Activated CD4-positive, alpha-beta T cell treated with anti-CD3 and anti-CD28 coated beads for 4 hours (primary cell): Measurements from ENCODE around the gene NRAP.

Experiments used
- DNase-seq, 2 donors: peaks; one replicate each; pipeline ENCODE4 v3.0.0-alpha.2; 2020

Gene NRAP

DNA sequence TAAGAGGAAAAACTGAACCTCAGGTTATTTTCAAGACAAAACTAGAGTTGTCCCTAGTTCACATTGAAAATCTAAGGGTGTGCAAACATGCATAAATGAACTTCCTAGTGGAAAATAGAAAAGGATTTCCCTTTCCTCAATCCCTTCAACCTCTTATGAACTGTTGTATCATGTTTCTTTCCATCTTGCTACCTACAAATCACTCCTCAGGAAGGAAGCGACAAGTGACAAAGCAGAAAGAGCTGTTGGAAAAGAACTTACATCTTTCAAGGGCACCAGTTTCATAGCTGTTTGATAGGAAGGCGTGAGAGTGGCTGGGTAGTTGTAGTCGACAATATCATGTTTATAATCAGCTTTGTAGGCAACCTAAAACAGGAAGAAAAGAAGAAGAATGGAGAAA, 23.9 kb downstream of the NRAP start:
- no peak for DNase-seq

DNA sequence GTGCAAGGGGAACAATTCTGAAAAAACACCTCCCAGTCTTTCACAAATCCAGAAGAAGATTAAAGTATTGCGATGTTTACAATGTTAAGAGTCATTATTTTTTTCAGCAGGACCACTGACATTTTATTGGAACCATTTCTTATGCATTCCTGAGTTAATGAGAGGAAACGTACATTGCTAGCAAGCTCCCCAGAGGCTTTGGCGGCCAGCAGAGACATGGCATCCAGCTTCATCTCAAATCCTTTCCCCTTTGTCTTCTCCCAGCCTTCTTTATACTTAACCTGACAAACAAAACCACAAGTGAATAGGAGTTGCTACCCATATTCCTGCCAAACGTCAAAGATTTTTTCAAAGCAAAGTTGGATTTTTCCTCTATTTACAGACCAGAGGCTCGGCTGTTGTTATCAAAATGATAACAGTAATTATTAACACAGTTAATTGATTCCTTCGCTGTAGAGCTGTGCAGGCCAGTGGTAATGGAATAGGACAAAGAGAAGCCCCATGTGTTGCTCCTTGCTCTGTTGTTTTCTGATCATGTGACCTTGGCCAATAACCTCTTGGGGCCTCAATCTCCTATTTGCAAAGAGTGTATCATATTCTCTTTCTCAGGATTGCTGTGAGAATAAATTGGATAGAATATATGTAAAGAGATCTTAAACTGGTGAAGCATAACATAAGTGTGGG, 32.0 kb downstream of the NRAP start:
- no peak for DNase-seq

DNA sequence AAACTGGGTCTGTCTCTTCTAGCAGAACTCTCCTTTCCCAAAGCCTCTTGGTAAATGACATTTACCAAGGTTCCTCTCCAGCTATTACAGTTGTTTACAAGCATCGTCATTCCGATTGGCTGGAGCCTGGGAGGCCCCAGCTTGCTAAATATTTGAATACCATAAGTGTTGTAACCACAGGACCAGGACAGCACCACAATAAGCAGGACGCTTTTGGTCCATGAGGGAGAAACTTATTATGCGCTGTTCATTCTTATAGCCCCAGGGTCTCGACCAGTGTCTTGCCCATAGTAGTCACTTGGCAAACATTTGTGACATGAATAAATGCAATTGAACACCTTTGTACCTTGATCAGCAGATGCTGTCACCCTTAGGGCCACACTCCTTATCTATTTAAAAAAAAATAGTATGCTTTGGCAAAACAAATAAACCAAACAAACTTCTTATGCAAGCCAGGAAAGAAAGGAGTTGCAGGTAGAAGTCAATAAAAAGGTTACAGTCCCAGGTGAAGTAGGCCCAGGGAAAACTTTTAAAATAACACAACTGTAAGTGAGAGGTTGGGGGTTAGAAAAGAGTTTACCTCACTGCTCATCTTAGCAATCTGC, 32.8 kb downstream of the NRAP start:
- no peak for DNase-seq

DNA sequence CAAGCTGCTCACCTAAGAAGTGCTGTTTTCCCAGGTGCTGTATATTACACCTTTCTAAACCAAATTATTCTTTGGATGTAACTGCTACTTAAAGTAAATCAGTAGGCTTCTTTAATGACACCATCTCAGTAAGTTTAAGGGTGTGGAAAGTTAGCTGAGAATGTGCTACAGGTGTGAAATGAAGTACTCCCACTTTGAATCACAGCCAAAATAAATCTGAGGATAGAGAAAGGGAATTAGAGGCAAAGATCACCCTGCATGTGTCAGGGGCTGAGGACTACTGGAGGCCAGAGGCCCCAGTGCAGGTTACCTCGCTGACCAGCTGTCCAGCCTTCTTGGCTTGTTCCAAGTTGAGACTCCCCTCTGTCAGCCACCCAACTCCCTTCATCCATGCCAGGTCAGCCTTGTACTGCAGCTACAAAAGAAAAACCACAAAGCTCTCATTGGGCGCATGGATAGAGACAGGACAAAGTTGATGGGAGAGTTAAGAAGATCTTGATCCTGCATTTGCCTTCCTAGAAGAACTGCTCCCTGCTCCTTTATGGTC, 35.2 kb downstream of the NRAP start:
- no peak for DNase-seq

DNA sequence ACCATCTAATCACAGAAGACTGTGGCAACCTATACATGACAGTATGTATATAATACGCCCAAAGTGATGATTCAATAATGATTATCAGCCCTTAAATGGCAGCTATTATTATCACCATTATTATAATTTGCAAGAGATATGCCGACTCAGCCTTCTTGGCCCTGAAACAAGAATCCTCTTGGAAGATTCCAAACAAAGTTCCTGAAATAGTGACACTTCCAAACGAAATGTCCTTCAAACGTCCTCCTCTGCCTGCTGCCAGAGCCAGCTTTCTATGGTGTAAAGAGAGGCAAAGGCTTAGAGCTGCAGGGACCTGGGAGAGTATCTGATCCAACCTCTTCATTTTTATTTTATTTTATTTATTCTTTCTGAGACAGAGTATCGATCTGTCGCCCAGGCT, 36.0 kb downstream of the NRAP start:
- no peak for DNase-seq

DNA sequence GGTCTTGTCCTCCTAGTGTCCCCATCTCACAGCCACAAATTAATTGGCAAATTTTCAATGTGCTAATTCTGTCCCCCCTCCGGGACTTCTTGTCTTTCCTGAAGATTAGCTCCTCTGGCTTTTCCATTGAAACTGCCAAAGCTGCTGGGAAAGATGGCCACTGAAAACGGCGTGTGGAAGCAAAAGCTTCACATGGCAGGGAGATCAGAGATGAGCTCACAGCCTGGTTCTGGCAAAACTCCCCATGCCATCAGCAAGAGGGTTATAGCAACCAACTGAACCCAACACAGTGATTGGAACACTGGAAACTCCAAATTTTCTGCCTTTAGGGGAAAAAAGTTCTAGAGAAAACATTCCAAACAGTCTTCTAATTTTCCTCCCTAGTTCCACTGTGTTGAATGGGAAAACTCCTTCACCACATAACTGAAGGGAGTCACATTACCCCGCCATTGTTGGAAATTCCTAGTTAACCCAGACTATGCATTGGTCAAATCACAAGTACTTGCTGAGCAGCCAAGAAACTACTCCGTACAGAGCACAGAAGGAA, 37.0 kb downstream of the NRAP start:
- no peak for DNase-seq

DNA sequence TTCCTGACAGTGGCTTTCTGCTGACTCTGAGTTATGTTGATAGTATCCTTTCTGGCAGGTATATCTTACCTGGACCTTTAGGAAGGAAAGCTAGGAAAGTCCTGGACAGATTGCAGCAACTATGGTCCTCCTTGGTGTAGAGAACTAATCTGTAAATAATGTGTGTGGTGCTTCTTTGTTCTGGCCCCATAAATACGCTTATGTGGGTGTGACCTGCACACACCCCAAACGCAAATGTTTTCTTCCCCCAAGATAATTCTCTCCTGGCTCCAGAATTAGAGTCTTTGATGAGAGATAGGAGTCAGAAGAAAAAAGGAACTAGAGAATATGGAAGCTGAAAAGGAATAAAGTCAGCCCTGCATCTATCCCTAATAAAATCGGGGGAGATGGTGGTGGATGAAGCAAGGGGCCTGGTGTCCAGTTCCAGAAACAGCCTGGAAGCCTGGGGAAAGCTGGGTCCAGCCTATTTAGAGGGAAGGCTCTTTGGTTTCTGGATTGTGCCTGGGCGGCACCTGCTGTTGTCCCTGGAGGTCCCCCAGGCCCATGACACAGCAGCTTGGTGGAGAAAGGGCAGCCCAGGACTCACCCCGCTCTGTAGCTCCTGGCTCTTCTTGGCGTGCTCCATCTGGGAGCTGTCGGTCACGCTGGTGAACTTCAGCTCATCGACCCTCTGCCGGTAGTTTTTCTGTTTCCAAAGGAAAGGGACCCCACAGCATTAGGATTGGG, 38.2 kb downstream of the NRAP start:
- DNase-seq: no peak

DNA sequence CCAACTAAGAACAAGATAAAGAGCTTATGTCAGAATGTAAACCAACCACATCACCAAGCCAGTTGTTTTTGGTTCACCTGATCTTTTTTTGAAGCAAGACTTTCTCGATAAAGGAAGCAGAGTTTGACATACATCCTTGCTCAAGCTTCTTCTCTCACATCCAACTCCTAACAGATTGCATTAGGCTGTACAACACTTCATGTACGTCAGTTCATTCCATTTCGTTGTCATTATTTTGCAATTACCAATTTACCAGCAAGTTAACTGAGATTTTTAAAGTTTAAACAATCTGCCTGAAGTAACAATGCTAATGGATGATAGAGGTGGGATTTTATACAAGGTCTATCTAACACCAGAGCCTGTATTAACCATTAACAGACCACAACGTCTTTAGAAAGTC, 41.0 kb downstream of the NRAP start:
- DNase-seq: no peak

DNA sequence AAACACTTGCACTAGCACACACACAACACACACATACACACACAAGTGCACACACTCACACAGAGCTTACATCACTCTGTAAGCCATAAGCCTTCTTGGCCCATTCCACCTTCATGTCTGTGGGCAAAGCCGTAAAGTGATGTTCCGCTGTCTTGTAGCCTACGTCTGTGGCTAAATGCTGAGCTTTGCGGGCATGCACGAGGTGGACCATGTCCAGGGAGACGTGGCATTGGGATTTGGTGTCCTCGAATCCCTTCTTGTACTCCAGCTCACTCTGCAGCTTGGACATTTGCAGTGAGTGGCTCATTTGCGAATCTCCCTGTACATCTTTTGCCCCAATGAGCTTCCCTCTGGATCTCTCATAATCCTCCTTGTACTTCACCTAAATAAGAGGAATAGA, 42.0 kb downstream of the NRAP start:
- no peak for DNase-seq

DNA sequence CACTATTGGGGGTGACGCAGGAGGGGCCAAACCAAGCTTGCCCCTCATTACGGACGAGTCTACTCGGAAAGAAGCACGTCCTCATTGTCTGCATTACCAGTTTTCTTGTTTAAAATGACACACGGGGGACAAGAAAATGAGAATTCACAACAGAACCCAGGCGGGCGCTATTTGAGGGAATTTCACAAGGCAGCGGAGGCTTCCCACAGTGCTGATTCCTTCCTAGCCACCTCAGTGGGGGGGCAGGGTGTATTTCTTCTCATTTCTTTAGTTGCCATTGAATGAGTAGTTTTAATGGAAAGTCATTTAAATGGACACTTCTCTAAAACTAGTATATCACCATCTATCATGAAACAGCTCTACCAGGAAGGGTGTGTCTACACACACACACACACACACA, 42.9 kb downstream of the NRAP start:
- no peak for DNase-seq

DNA sequence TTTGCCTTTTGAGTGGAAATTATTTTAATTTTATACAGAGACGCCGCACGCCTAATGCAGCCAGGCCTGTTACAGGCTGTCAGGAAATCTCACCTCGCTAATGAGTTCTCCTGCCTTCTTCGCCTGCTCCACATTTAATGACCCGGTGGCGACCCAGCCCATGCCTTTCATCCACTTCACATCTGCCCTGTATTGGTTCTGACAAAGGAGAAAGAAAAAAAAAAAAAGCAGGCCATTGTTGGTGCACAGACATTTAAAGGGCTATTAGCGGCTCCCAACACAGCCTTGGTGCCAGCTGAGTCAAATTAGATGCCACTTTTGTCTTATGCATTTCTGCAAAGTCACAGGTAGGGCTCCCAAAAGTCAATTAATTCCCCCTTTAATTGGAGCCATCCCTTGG, 43.3 kb downstream of the NRAP start:
- no peak for DNase-seq

DNA sequence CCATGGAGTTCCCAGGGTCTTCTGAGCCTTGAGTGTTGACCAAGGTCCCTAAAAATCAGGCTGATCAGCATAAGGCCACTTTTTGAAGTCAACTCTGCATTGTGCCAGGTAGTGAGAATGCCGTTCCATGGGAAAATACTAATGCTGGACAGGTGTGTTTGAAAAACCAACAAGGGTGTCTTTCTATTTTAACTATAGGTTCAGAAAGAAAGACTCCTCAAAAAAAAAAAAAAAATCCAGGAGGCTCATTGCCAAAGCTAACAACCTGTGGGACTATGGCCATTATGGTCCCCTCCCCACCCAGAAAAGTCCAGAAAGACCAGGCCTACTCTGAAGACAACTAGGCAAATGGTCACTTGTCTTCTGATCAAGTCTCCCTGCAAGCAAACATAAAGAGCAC, 44.4 kb downstream of the NRAP start:
- no peak for DNase-seq

DNA sequence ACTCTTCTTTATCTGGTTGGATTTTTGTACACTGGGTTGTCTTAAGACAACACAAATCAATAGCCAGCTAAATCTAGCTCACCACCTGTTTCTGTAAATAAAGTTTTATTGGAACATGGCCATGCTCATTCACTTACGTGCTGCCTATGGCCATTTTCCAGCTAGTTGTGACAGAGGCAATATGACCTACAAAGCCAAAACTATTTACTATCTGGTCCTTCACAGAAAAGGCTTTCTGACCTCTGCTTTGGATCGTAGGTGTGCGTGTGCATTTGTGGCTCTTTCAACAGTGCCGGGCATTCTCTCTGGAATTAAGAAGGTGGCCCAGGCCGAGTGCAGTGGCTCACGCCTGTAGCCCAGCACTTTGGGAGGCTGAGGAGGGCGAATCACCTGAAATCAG, 45.5 kb downstream of the NRAP start:
- no peak for DNase-seq

DNA sequence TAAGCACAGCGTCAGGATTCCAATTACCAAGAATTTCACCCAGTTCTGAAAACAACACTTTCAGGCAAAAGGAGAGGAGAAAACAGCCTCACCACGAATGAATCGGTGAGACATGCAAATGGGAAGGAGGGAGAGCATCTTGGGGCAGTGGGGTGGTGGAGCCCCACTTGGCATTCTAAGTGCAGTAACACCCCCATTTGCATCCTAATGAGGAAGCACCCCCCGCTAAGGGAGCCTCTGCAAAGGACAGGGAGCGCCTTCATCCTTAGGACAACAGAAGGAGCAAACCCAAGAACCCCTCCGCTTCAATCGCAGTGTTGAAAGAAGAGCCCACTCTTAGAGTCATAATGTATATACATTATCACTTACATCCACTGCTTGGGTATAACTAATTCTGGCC, 46.8 kb downstream of the NRAP start:
- no peak for DNase-seq

DNA sequence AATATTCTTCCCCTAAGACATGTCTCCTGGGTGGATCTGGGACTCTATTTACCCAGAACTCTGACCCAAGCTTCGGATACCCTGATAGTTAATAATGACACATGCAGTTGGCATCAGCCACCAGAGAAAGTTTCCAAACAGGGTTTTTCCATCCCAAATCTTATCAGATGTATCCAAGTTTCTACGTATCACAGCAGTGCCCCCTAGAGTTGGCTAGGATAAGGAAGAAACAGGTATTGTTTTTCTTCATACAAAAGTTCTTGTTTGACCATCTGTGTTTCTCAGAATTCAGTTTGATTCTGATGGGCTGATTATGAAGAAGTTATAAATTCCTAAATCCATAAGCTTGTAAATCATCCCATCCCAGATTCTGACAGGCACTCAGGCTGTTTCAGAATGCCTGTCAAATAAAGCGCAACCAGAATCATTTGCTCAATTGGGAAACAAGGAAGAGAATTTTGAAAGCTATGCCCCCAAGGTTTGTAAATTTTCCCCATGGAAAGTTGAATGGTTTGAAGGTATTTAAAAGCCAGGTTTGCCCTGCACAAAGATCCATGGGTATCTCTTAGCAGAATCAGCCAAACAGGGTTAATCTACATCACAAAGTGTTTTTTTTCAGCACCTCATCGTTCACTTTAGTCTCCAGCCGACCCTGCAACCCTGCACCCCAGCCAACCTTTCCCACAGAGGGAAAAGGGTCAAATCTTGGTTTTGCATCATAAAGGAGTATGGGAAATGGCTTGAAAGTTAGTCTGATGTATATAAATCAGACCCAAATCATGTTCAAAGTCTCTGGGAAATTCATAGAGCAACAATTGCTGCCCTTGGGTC, 47.4 kb downstream of the NRAP start:
- DNase-seq: no peak

DNA sequence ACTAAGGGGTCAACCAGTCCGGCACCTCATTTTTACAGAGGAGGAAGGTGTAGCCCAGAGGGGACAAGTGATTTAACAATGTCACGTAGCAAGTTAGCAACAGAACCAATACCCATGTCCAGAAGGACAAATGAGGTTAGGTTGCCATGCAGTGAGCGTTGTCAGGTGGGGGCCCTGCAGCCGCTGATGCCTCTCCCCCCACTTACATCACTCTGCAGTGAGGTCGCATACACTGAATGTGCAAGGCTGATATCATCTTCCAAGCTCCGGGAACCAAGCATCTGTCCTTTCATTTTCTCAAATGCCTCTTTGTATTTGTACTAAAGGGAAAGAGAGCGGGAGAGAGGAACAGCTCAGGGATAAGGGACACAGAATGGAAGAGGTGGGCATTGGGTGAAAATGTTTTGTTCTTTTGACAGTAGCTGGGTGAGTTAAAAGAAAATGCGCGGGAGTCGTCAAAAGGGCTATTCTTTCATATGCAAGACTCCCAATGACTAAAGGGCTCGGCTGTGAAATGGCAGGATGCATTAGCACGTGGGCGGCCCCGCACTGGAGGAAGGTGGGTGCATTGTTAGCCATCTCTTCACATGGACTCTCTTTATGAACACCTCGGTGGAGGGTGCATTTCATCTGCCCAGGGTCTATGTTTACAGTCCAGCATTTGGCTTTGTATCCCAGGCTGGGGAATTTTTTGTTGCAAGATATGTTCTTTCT, 49.7 kb downstream of the NRAP start:
- DNase-seq: no peak

DNA sequence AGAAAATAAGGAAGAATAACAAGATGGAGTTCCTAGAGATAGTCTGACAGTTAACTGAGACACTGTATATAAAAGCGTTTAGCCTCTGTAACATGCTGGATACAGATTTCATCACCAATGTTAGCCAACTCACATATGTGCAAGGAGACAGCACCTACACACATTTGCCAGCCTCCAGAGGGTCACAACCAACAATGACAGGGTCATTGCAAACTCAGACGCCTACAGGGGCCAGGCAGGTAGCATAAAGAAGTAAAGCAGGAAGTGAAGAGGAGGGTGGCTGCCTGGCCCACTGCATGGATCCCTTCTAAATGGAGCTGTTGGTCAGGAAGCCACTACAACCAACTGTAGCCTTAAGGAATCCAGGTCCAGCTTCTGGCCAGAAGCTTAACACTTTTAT, 50.4 kb downstream of the NRAP start:
- DNase-seq: no peak

DNA sequence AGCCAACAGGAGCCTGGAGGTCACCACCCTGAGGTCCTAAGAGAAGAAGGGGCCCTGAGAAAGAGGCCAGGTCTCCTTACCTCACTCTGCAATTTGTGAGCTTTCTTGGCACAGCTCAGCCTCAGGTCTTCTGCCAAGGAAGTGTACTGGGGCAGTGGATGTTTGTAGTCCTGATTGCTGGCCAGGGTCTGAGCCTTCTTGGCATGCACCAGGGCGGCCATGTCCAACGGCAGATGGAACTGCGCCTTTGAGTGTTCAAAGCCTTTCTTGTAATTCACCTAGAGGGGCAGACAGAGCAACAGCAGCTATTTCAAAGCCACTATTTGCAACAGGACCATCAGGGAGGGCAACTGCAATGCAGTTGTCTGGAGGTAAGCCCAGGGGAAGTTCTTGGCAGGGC, 51.7 kb downstream of the NRAP start:
- DNase-seq: no peak

DNA sequence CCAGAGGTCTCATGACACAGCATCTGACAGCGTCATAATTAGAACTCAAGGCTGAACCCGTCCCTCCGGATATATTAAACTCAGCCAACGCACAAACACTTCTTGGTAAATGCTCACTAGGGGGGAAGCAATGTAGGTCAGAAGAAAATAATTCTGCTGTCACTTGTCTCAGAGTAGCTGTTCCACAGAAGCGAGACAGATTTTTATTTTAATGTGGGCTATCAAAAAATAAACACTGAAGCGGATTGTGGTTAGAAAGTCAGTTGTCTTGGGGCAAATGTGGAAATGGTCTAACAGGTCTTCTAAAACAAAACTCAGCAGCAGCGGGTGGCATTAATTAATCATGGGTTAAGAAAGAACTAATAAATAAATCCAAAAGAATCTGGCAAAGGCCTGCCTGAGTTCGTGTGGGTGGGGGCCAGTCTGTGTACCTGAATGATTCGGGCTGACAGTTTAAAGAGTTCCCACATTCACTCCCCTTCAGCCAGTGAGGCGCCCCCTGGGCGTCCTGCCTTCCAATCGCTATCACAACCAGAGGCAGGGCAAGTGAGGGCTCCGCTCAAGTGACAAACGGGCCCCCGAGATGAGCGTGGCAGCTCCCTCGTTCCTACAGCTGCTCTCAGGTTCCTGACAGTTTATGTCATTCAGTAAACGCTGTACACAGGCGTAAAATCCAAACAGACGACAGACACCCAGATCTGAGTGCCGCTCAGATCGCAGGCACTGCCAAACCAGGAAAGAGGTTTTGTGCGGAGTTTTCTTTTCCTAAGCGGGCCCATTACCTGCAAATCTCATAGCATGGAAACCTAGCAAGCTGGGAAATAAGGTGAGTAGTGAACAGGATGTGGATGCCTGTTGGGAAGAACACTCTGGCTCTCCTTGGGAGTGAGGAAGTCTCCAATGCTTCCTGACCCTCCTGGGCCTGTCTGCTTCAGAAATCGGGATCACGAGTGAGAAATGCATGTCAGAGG, 52.9 kb downstream of the NRAP start:
- no peak for DNase-seq

DNA sequence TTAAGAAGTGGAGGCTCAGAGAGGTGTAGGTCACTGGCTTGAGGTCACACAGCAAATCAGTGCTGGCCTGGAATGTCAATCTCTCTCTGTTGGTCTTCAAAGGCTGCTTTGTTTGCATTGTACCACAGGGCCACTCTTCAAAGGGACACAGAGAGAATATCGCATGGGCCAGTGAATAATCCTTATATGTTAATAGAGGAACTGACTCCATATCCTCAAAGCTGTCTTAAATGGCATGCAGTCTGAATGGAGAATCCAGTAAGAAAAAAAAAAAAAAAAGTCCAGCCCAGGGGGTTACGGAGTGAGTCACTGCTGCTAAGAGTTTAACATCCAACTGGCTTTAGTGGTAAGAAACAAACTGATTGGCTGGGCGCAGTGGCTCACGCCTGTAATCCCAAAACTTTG, 54.1 kb downstream of the NRAP start:
- no peak for DNase-seq
